Measurements from ENCODE around the gene TP53I11.

Gene TP53I11

DNA sequence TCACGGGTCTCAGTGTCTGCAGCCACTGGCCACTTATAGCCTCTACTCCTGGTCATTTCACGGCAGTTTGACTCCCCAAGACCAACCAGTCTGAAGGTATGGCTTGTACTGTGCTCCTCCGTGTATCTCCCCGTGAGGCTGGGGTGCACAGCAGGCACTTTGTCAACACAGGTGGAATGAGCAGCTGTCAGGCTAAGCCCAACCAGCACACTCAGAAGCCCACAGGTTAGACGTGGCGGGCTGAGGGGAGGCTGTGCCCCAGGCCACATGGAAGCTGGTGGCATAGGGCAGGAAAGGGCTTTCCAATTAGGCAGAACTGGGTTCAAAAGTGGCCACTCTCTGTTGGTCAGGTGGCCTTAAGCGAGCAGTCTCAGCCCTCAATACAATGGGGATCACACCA is 7.0 kb downstream of the TP53I11 start:
- TF ChIP-seq, protein P1, sequence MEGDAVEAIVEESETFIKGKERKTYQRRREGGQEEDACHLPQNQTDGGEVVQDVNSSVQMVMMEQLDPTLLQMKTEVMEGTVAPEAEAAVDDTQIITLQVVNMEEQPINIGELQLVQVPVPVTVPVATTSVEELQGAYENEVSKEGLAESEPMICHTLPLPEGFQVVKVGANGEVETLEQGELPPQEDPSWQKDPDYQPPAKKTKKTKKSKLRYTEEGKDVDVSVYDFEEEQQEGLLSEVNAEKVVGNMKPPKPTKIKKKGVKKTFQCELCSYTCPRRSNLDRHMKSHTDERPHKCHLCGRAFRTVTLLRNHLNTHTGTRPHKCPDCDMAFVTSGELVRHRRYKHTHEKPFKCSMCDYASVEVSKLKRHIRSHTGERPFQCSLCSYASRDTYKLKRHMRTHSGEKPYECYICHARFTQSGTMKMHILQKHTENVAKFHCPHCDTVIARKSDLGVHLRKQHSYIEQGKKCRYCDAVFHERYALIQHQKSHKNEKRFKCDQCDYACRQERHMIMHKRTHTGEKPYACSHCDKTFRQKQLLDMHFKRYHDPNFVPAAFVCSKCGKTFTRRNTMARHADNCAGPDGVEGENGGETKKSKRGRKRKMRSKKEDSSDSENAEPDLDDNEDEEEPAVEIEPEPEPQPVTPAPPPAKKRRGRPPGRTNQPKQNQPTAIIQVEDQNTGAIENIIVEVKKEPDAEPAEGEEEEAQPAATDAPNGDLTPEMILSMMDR (conservative IDR thresholded peaks at IDR 0.05), result no peak
- TF ChIP-seq ZFX (IDR thresholded peaks at IDR 0.05), result no peak
- H3K27ac ChIP-seq, result no peak overlapping the region

DNA sequence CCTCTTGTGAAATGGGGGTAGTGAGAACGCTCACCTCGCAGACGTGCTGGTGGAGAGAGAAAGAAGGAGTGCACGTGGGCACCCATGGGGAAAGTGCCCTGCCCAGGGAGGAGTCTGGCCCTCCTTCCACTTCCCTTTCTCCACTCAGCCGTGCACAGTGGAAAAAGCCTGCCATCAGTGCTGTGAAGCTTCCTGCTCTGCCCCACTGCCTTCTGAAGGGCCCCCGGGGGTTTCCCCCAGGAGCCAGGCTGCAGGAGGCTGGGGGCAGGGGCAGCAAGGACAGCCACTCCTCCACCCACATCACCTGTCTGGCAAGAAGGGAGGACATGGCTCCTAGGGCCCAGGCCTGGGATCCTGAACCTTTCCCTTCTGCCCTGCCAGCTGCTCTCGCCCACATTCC is 7.6 kb downstream of the TP53I11 start:
- TF ChIP-seq ZFX (IDR thresholded peaks at IDR 0.05), result no peak
- TF ChIP-seq, protein P1 (conservative IDR thresholded peaks at IDR 0.05), result no peak
- H3K27ac ChIP-seq, result no peak overlapping the region

DNA sequence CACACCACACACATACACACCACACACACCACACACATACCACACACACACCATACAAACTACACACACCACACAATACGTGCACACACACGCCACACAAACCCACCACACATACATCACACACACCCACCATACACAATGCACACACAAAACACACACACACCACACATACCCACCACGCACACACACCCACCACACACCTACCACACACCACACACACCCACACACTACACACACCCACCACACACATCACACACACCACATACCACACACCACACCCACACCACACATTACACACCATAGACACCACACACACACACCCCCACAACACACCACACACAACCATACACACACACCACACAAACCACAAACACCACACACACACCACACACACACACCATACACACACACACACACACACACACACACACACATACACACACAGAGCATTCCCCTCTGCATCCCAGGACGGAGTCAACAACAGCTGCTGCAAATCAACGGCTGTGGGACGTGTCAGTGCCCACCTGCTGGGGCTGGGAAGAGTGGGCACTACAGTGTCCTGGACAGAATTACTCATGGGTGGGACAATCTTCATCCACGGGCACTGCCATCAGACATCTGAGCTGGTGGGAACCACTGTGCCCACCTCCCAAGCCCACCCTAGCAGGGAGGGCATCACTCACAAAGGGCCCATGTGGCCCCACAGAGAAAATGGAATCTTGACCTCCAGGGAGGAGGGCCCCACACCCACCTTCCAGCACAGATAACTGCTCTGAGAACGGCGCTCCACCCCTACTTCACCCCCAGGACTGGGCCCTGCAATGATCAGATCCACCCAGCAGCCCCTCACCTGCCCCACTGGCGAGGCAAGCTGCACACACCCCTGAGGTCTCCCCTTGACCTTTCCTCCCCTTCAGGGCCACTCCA is 8.4 kb downstream of the TP53I11 start:
- no peak overlapping the region for H3K27ac ChIP-seq
- no peak for TF ChIP-seq ZFX (IDR thresholded peaks at IDR 0.05)
- TF ChIP-seq, protein P1 (conservative IDR thresholded peaks at IDR 0.05), result no peak

DNA sequence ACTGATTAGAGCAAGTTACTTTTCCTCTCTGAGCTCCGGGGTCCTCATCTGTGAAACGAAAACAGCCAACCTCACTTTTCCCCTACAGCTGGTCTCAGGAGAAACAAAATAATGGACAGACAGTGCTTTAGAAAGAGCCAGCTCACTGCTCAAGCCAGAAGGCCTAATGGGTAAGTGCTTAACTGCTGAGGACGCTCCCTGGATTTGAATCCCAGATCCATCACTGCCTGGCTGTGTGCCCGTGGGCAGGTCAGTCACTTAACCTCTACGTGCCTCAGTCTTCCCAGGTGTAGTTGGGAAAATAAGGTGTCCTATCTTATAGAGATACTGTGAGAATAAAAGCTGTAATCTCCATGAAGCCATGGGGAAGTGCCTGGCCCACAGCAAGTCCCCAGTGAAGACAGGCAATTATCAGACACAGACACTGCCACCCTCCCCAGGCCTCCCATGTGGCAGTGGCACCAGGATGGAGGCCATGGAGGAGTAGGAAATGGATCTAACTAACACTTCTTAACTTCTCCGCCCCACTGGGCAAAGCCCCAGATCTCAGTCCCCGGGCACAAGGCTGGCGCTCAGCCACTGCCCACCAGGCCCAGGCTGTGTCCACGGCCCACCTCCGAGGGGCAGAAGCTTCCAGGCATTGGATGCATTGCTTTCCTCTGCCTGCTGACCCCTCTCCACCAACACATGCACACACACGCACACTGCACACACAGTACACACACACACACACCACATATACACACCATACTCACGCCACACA is 9.2 kb downstream of the TP53I11 start:
- H3K27ac ChIP-seq, result no peak overlapping the region
- no peak for TF ChIP-seq ZFX (IDR thresholded peaks at IDR 0.05)
- TF ChIP-seq, protein P1 (conservative IDR thresholded peaks at IDR 0.05), result no peak

DNA sequence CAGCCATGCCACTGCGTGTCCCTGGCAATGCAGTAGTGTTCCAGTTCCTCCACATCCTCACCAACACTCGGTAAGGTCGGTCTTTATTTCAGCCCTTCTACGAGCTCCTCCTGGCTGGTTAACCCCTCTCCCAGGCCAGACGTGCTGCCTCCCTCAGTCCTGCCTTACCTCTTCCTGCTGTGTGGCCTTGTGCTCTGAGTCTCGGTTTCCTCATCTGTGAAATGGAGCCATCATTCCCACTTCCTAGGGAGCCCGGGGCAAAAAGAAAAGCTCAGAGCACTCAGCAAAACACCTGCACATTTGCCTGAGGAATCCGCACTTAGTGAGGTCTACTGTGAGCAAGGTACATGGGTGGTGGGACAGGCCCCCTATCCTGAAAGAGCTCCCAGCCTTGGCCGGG is 9.8 kb downstream of the TP53I11 start:
- no peak for TF ChIP-seq ZFX (IDR thresholded peaks at IDR 0.05)
- TF ChIP-seq, protein P1 (conservative IDR thresholded peaks at IDR 0.05), result no peak
- H3K27ac ChIP-seq, result no peak overlapping the region

DNA sequence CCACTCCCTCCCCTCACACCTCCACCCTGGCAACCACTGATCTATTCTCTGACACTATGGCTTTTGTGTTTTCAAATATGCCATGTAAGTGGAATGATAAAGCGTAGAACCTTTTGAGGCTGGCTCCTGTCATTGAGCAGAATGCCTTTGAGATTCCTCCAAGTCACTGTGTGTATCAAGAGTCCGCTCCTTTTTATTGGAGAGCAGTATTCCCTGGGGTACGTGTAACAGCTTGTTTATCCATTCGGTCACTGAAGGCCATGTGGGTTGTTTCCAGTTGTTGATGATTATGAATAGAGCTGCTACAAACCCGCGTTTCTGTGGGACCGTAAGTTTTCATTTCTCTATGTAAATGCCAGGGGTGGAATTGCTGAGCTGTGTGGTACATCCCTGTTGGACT is 10.3 kb downstream of the TP53I11 start:
- TF ChIP-seq ZFX (IDR thresholded peaks at IDR 0.05), result no peak
- TF ChIP-seq, protein P1 (conservative IDR thresholded peaks at IDR 0.05), result no peak
- H3K27ac ChIP-seq, result no peak overlapping the region

All from C4-2B (cell line).